ENCODE data around the gene EML4.

DNA sequence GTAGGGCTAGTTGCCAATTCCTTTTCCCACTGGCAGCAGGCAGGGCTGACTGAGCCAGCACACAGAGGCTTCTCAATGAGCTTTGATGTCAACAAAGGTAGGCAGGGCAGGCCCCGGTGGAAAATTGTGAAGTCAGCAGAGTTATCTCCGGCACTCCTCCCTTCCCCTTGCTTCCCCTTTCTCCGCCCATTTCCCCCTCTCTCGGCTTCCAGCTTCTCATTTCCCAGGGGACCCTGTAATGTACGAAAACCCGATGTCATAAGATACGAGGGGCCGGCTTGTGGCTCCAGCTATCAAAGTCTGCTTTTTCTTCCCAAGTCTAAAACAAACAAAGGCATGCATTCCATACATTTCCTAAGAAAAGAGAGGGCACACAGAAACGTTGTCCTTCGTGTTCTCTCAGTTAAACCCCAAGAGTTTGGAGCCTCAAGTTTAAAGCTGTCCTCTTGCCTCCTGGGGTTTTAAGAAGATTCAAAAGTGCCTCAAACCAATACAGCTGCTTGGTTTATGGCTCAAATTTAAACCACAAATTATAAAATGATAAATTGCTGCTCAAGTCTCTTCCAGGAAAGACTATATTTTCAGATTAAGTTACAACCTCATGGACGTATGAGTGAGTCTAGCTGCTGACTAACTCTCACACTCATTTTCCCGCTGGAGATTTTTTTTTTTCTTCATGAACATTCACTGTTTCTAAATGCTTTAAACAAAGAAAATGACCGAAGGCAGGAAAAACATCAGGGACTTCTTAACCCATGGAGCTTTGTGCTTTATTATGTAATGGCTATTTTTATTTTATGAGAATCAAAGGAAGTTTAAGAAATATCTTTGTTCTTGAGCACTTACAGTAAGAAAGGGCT is 27.2 kb upstream of the EML4 start:
- TF ChIP-seq EZH2 (IDR thresholded peaks at IDR 0.05; ENCODE audit: insufficient read depth, low read length): no peak
- TF ChIP-seq, protein P1, sequence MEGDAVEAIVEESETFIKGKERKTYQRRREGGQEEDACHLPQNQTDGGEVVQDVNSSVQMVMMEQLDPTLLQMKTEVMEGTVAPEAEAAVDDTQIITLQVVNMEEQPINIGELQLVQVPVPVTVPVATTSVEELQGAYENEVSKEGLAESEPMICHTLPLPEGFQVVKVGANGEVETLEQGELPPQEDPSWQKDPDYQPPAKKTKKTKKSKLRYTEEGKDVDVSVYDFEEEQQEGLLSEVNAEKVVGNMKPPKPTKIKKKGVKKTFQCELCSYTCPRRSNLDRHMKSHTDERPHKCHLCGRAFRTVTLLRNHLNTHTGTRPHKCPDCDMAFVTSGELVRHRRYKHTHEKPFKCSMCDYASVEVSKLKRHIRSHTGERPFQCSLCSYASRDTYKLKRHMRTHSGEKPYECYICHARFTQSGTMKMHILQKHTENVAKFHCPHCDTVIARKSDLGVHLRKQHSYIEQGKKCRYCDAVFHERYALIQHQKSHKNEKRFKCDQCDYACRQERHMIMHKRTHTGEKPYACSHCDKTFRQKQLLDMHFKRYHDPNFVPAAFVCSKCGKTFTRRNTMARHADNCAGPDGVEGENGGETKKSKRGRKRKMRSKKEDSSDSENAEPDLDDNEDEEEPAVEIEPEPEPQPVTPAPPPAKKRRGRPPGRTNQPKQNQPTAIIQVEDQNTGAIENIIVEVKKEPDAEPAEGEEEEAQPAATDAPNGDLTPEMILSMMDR (IDR thresholded peaks at IDR 0.05; ENCODE audit: insufficient read depth, low read depth, low read length): no peak

Data from astrocyte (in vitro differentiated cells and primary cell).